NCI-H146 treated with DMSO at 0.1 percent for 48 hours (cell line): ENCODE results near the gene ESPL1.
A peak's percentile ranks its signal among the peaks of the same experiment; 100 is the strongest.

Experiments
- DNase-seq: peaks from one replicate; lab custom pipeline; 2025; ENCODE audit not compliant: unreplicated experiment; lab: John Stamatoyannopoulos, UW

The ESPL1 gene

GRCh38 chr12:53333845-53334244 is 65.7 kb downstream of the ESPL1 start:
- DNase-seq: no peak

- no peak for DNase-seq
These were observed 66.7 kb downstream of the ESPL1 start for GRCh38 chr12:53334822-53335221.

GRCh38 chr12:53336181-53336681 is 68.1 kb downstream of the ESPL1 start, which contains the start of gene SP7:
Gene SP7 (minus strand): TSS chr12:53336354. CDS start chr12:53335646, 708 bp downstream.
- no peak for DNase-seq

GRCh38 chr12:53338017-53338416 is 69.9 kb downstream of the ESPL1 start:
- DNase-seq: peak; percentile 28

- no peak for DNase-seq
These were observed 70.8 kb downstream of the ESPL1 start for GRCh38 chr12:53338916-53339315.

- no peak for DNase-seq
These were observed 72.3 kb downstream of the ESPL1 start for GRCh38 chr12:53340398-53340797.
